ENCODE measurements around the gene ANKK1. TPM values are rescaled to one million over a fixed set of nuclear protein-coding genes. Genes with fewer than 3 reads are reported as not detected.

Gene ANKK1
- total RNA-seq, 4 donors from 2014 or later: 0.64 to 9.7 TPM; not detected in 2

DNA sequence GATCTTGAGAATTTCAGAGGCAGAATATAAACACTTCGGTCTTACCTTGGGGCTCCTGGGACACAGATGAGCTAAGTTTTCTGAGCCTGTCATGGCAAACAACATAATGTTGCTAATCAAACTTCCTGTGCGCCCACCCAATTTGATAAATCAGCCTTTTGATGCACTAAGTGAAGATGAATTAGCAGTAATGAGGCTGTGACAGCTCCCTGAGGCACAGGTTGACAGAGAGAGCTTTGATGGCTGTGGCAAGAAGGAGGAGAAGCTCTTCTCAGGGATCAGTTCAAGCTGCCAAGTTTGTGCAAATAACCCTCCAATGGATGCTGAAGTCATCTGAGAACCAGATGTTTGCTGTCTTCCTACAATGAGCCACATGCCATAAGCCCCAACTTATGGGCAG is 53.2 kb downstream of the ANKK1 start:
- TF ChIP-seq POLR2A (IDR thresholded peaks at IDR 0.05): no peak
- no peak for TF ChIP-seq POLR2AphosphoS5 (IDR thresholded peaks at IDR 0.05)
- TF ChIP-seq, protein P1, sequence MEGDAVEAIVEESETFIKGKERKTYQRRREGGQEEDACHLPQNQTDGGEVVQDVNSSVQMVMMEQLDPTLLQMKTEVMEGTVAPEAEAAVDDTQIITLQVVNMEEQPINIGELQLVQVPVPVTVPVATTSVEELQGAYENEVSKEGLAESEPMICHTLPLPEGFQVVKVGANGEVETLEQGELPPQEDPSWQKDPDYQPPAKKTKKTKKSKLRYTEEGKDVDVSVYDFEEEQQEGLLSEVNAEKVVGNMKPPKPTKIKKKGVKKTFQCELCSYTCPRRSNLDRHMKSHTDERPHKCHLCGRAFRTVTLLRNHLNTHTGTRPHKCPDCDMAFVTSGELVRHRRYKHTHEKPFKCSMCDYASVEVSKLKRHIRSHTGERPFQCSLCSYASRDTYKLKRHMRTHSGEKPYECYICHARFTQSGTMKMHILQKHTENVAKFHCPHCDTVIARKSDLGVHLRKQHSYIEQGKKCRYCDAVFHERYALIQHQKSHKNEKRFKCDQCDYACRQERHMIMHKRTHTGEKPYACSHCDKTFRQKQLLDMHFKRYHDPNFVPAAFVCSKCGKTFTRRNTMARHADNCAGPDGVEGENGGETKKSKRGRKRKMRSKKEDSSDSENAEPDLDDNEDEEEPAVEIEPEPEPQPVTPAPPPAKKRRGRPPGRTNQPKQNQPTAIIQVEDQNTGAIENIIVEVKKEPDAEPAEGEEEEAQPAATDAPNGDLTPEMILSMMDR (IDR thresholded peaks at IDR 0.05): no peak
- TF ChIP-seq EP300 (IDR thresholded peaks at IDR 0.05; ENCODE audit: low read depth): no peak
- 97 to 100% methylated on average over 1 to 2 of the region's 2 CpGs for WGBS, 2 donors (ENCODE audit: low coverage in 1 of 2)
- Histone ChIP-seq H3K9me3 (no peaks in the 10 kb centered on the region), H3K27ac (no peak overlapping the region), H3K4me1 (no peaks in the 10 kb centered on the region), H3K4me3 (no peak overlapping the region), H3K36me3 (no peaks in the 10 kb centered on the region), H3K27me3 (no peaks in the 10 kb centered on the region)
- intact Hi-C loops (cut with DNase I; ENCODE audit: low total_unique reads): no loop called here
- DNase-seq: no peak
- in situ Hi-C loops (cut with MboI; ENCODE audit: low pct_ligation_motif_present in 1 of 4, low pct_unique_long_range_greater_than_20kb in 1 of 4, low sequenced_read_pairs in 3 of 4): no loop called here

DNA sequence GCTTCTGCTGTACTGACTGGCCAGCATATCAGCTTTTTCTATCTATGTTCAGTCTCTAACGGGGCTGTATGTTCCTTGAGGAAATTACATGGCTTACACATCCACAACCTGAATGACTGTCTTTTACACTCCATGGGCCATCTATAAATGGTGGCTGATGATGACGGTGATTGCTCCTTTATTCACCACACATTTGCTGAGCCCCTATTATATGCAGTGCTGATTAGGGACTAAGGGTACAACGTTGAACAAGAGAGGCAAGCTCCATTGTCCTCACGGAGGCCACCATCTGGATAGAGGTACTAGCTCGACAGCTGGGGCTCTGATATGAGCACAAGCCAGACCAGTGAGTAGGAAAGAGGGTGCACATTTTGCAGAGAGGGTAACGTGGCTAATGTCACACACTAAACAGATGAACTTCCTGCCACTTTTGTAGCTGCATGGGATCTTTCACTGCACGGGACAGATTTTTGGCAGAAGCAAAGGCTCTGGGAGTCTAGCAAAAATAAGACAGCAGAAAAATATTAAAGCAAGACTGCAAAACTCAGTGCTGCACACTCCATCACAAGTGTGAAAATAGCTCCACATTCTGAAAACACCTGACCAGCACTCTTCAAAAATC is 57.0 kb downstream of the ANKK1 start:
- no peak overlapping the region for H3K27ac ChIP-seq
- 35 to 65% methylated on average over 3 to 7 of the region's 7 CpGs for WGBS, 2 donors (ENCODE audit: low coverage in 1 of 2)
- TF ChIP-seq, protein P1 (IDR thresholded peaks at IDR 0.05): no peak
- TF ChIP-seq POLR2AphosphoS5 (IDR thresholded peaks at IDR 0.05) (peak in 1 of 3 donors; percentile 82), EP300 (IDR thresholded peaks at IDR 0.05; ENCODE audit: low read depth) (no peak), POLR2A (IDR thresholded peaks at IDR 0.05) (no peak)
- H3K4me1 ChIP-seq: no peaks in the 10 kb centered on the region
- no peak overlapping the region for H3K4me3 ChIP-seq
- no peaks in the 10 kb centered on the region for H3K27me3 ChIP-seq
- intact Hi-C loops (cut with DNase I; ENCODE audit: low total_unique reads): no loop called here
- H3K36me3 ChIP-seq: no peaks in the 10 kb centered on the region
- no peak for DNase-seq
- H3K9me3 ChIP-seq: no peaks in the 10 kb centered on the region
- in situ Hi-C loops (cut with MboI; ENCODE audit: low pct_ligation_motif_present in 1 of 4, low pct_unique_long_range_greater_than_20kb in 1 of 4, low sequenced_read_pairs in 3 of 4): no loop called here

DNA sequence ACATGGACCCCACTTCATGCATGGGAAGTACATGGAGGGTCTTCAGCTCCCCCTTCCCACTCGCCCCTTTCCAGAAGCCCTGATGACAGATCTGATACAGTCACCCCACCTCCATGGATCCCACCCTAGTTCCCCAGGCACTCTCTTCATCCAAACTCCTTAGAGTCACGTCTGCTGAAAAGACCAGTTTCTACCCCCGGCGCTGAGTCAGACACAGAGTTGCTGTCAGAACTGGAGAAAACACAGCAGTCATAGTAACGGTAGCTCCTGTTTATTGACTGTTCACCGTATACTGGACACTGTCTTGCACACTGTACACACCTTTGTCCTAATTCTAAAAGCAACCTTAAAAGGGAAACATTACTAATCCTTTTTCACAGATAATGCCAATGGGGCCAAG is 58.5 kb downstream of the ANKK1 start:
- H3K27ac ChIP-seq: no peak overlapping the region
- DNase-seq: no peak
- no peaks in the 10 kb centered on the region for H3K4me1 ChIP-seq
- in situ Hi-C loops (cut with MboI; ENCODE audit: low pct_ligation_motif_present in 1 of 4, low pct_unique_long_range_greater_than_20kb in 1 of 4, low sequenced_read_pairs in 3 of 4) (no loop called here), intact Hi-C loops (cut with DNase I; ENCODE audit: low total_unique reads) (no loop called here)
- no peaks in the 10 kb centered on the region for H3K27me3 ChIP-seq
- no peaks in the 10 kb centered on the region for H3K9me3 ChIP-seq
- TF ChIP-seq POLR2AphosphoS5 (IDR thresholded peaks at IDR 0.05) (no peak), POLR2A (IDR thresholded peaks at IDR 0.05) (no peak), EP300 (IDR thresholded peaks at IDR 0.05; ENCODE audit: low read depth) (no peak)
- TF ChIP-seq, protein P1 (IDR thresholded peaks at IDR 0.05): no peak
- 60 to 63% methylated on average over 5 to 6 of the region's 6 CpGs for WGBS, 2 donors (ENCODE audit: low coverage in 1 of 2)
- no peaks in the 10 kb centered on the region for H3K36me3 ChIP-seq
- H3K4me3 ChIP-seq: no peak overlapping the region

DNA sequence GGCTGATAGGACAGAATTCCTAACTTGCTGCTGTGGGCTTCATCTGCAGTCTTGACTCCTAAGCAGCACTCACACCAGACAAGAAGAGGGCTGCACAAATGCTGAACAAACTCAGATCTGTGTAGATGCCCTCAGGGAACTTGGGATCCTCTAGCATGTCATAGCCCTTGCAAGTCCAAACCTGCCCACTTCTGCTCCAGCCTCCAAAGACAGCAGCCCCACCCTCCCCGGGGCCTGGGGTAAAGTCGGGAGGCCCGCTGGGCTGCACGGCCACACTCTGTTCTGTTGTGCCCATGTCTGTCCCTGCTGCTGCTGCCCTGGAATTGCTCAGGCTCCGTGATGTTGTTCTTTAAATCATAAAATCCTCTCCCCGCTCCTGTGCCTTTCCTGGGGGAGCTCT is 59.4 kb downstream of the ANKK1 start:
- no peak overlapping the region for H3K27ac ChIP-seq
- in situ Hi-C loops (cut with MboI; ENCODE audit: low pct_ligation_motif_present in 1 of 4, low pct_unique_long_range_greater_than_20kb in 1 of 4, low sequenced_read_pairs in 3 of 4) (no loop called here), intact Hi-C loops (cut with DNase I; ENCODE audit: low total_unique reads) (no loop called here)
- TF ChIP-seq, protein P1 (IDR thresholded peaks at IDR 0.05): no peak
- TF ChIP-seq POLR2AphosphoS5 (IDR thresholded peaks at IDR 0.05) (no peak), POLR2A (IDR thresholded peaks at IDR 0.05) (no peak), EP300 (IDR thresholded peaks at IDR 0.05; ENCODE audit: low read depth) (no peak)
- no peaks in the 10 kb centered on the region for H3K4me1 ChIP-seq
- H3K27me3 ChIP-seq: no peaks in the 10 kb centered on the region
- H3K36me3 ChIP-seq: no peaks in the 10 kb centered on the region
- no peak for DNase-seq
- H3K9me3 ChIP-seq: no peaks in the 10 kb centered on the region
- no peak overlapping the region for H3K4me3 ChIP-seq
- WGBS, 2 donors (ENCODE audit: low coverage in 1 of 2): 60 to 65% methylated on average over 1 to 5 of the region's 6 CpGs

All from transverse colon (tissue), 4 donors.